ENCODE data around the gene MBLAC1.

Gene MBLAC1

GRCh38 chr7:100148559-100149328, 22.0 kb downstream of the MBLAC1 start, which contains the start of gene LAMTOR4:
Gene LAMTOR4, plus strand, starts transcription at chr7:100148918. Its CDS starts 55 bp downstream, at chr7:100148973.
- peak; percentile 98 for ATAC-seq
- TF ChIP-seq ZNF8 (CRISPR knock-in tag; IDR thresholded peaks at IDR 0.05): peak; percentile 32; the same call in 1 of the 2 replicates
- TF ChIP-seq ISL1 (CRISPR knock-in tag; IDR thresholded peaks at IDR 0.05): no peak
- TF ChIP-seq GLIS3 (CRISPR knock-in tag; IDR thresholded peaks at IDR 0.05): peak; percentile 77; the same call in 1 of the 2 replicates
- 0 out of 2 replicates have a peak, but pooled peaks have one; percentile 46 for TF ChIP-seq PATZ1 (CRISPR knock-in tag; IDR thresholded peaks at IDR 0.05; ENCODE audit: borderline replicate concordance)

- no peak for ATAC-seq
- TF ChIP-seq TOX (CRISPR knock-in tag; IDR thresholded peaks at IDR 0.05; ENCODE audit: borderline replicate concordance) (no peak), GLIS3 (CRISPR knock-in tag; IDR thresholded peaks at IDR 0.05) (no peak), CREB5 (CRISPR knock-in tag; IDR thresholded peaks at IDR 0.05; ENCODE audit: low read depth) (no peak), CSDC2 (CRISPR knock-in tag; IDR thresholded peaks at IDR 0.05) (no peak), PPARA (CRISPR knock-in tag; IDR thresholded peaks at IDR 0.05; ENCODE audit: borderline replicate concordance) (no peak), CSRNP3 (CRISPR knock-in tag; IDR thresholded peaks at IDR 0.05) (no peak), ESRRG (CRISPR knock-in tag; IDR thresholded peaks at IDR 0.05) (no peak), ZNF70 (CRISPR knock-in tag; IDR thresholded peaks at IDR 0.05) (no peak), ZNF8 (CRISPR knock-in tag; IDR thresholded peaks at IDR 0.05) (no peak)
These were observed 25.6 kb downstream of the MBLAC1 start for GRCh38 chr7:100152404-100152803.

GRCh38 chr7:100152937-100153666, 26.3 kb downstream of the MBLAC1 start:
- no peak for TF ChIP-seq ZC3H10 (CRISPR knock-in tag; IDR thresholded peaks at IDR 0.05)
- TF ChIP-seq ZNF565 (CRISPR knock-in tag; conservative IDR thresholded peaks at IDR 0.05; ENCODE audit: low read depth): no peak
- no peak for TF ChIP-seq ZNF8 (CRISPR knock-in tag; IDR thresholded peaks at IDR 0.05)
- TF ChIP-seq RARB (CRISPR knock-in tag; IDR thresholded peaks at IDR 0.05): no peak
- no peak for TF ChIP-seq ZFP3 (CRISPR knock-in tag; IDR thresholded peaks at IDR 0.05)
- TF ChIP-seq ISL1 (CRISPR knock-in tag; IDR thresholded peaks at IDR 0.05): no peak
- TF ChIP-seq CREB5 (CRISPR knock-in tag; IDR thresholded peaks at IDR 0.05; ENCODE audit: low read depth): no peak
- TF ChIP-seq ZFP30 (CRISPR knock-in tag; IDR thresholded peaks at IDR 0.05): no peak
- no peak for TF ChIP-seq ESRRG (CRISPR knock-in tag; IDR thresholded peaks at IDR 0.05)
- TF ChIP-seq PATZ1 (CRISPR knock-in tag; IDR thresholded peaks at IDR 0.05; ENCODE audit: borderline replicate concordance): no peak
- TF ChIP-seq BACH2 (CRISPR knock-in tag; IDR thresholded peaks at IDR 0.05; ENCODE audit: borderline replicate concordance): no peak
- TF ChIP-seq ARNTL (CRISPR knock-in tag; IDR thresholded peaks at IDR 0.05; ENCODE audit: borderline replicate concordance, low read depth): no peak
- no peak for TF ChIP-seq CSDC2 (CRISPR knock-in tag; IDR thresholded peaks at IDR 0.05)
- TF ChIP-seq GLIS3 (CRISPR knock-in tag; IDR thresholded peaks at IDR 0.05): no peak
- TF ChIP-seq TCF4 (CRISPR knock-in tag; IDR thresholded peaks at IDR 0.05; ENCODE audit: borderline replicate concordance): no peak
- no peak for TF ChIP-seq OSR1 (CRISPR knock-in tag; IDR thresholded peaks at IDR 0.05)
- no peak for TF ChIP-seq TOX (CRISPR knock-in tag; IDR thresholded peaks at IDR 0.05; ENCODE audit: borderline replicate concordance)
- no peak for TF ChIP-seq POU6F1 (CRISPR knock-in tag; IDR thresholded peaks at IDR 0.05; ENCODE audit: borderline replicate concordance, low read depth)
- no peak for TF ChIP-seq SNAI2 (CRISPR knock-in tag; IDR thresholded peaks at IDR 0.05)
- no peak for ATAC-seq

Data from SK-N-SH treated with all-trans-retinoic acid at 6 μM for 48 hours (cell line).